Activated CD4-positive, alpha-beta memory T cell treated with anti-CD3 and anti-CD28 coated beads, Interleukin-2, amount 10 ng/mL, durations not matched to agents 7 days and 5 days (primary cell): Measurements from ENCODE around the gene SEC61A1. TPM values are rescaled to one million over a fixed set of nuclear protein-coding genes. Genes with fewer than 3 reads are reported as not detected.

Experiments
- CTCF ChIA-PET: fragments of 350-600 bp; sonication (Branson Sonifier 250); formaldehyde crosslinking; loops from one replicate; lab custom pipeline; 2021; ENCODE audit warnings: antibody characterized with exemption, inconsistent platforms; lab: Charles Lee
- POLR2A ChIA-PET: fragments of 350-600 bp; sonication (Branson Sonifier 250); formaldehyde crosslinking; loops from one replicate; lab custom pipeline; 2021; ENCODE audit warnings: antibody characterized with exemption; lab: Charles Lee
- DNase-seq: peaks from one replicate; pipeline ENCODE4 v3.0.0-alpha.2; 2020
- H3K27ac Mint-ChIP-seq: one replicate; pipeline ENCODE4 v1.8.0; 2021; ENCODE audit warnings: mild to moderate bottlenecking, mixed read lengths
- H3K27me3 Mint-ChIP-seq: one replicate; pipeline ENCODE4 v1.8.0; 2021; ENCODE audit warnings: mixed read lengths
- H3K36me3 Mint-ChIP-seq: one replicate; pipeline ENCODE4 v1.8.0; 2021; ENCODE audit warnings: low read depth, mixed read lengths
- H3K4me1 Mint-ChIP-seq: one replicate; pipeline ENCODE4 v1.8.0; 2021; ENCODE audit warnings: mixed read lengths
- H3K4me3 Mint-ChIP-seq: one replicate; pipeline ENCODE4 v1.8.0; 2021; ENCODE audit warnings: mild to moderate bottlenecking, mixed read lengths
- H3K9me3 Mint-ChIP-seq: one replicate; pipeline ENCODE4 v1.8.0; 2021; ENCODE audit warnings: mixed read lengths
- total RNA-seq, 2 experiments: library from RNA; stranded (reverse); gene quantifications; one replicate each; pipeline ENCODE4 v1.2.3, GENCODE V29; 2021

Gene SEC61A1
- total RNA-seq, 2 experiments from 2014 or later = 194 to 203 TPM

- Mint-ChIP-seq H3K9me3 (no peaks in the 10 kb centered on the region), H3K4me1 (peaks cover 6% of the 10 kb centered on the region), H3K27ac (no peak overlapping the region), H3K36me3 (peaks cover 89% of the 10 kb centered on the region), H3K4me3 (no peak overlapping the region), H3K27me3 (no peaks in the 10 kb centered on the region)
- DNase-seq = no peak
- CTCF ChIA-PET = interaction anchor here (1.1 kb wide), 1 partner anchor 10 kb away, joined by 4 read pairs; no protein-coding TSS in a partner anchor
- POLR2A ChIA-PET = interaction anchor here (5.6 kb wide), 1 partner anchor 9 kb away, joined by 32 read pairs; the partner anchor contains the start of gene SEC61A1
Observed at GRCh38 chr3:128063865-128064264, 11.6 kb downstream of the SEC61A1 start.

- H3K4me3 Mint-ChIP-seq = no peak overlapping the region
- no peaks in the 10 kb centered on the region for H3K27me3 Mint-ChIP-seq
- peaks cover 4% of the 10 kb centered on the region for H3K4me1 Mint-ChIP-seq
- no peak for DNase-seq
- CTCF ChIA-PET = interaction anchor here (0.6 to 1.5 kb wide), 6 partner anchors 9 to 144 kb away, joined by 3 to 4 read pairs (median 3); no protein-coding TSS in a partner anchor
- H3K36me3 Mint-ChIP-seq = peaks cover 89% of the 10 kb centered on the region
- no peak overlapping the region for H3K27ac Mint-ChIP-seq
- POLR2A ChIA-PET = interaction anchor here (5.6 kb wide), 1 partner anchor 10 kb away, joined by 32 read pairs; the partner anchor contains the start of gene SEC61A1
- H3K9me3 Mint-ChIP-seq = no peaks in the 10 kb centered on the region
Observed at GRCh38 chr3:128064962-128065361, 12.7 kb downstream of the SEC61A1 start.

DNA sequence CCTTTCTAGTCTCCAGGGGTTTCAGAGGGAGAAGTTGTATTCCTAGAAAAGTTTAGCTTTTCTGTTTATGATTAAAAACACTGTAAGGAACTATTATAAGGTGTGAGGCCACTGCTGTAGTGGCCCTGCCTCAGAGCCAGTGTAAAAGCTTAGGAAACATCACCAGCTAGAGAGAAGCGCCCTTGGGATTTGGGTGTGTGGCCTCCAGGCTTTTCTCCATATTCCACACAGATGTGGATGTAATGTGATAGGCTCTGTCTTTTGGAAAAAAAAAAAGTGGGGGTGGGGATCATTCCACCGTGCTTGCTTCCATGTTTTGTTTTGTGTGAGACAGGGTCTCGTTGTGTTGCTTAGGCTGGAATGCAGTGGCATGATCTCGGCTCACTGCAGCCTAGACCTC is 13.9 kb downstream of the SEC61A1 start:
- H3K27ac Mint-ChIP-seq = no peak overlapping the region
- H3K4me3 Mint-ChIP-seq = no peak overlapping the region
- CTCF ChIA-PET = interaction anchor here (1.0 to 1.5 kb wide), 4 partner anchors 8 to 67 kb away, joined by 3 to 4 read pairs (median 3); no protein-coding TSS in a partner anchor
- H3K4me1 Mint-ChIP-seq = peaks cover 4% of the 10 kb centered on the region
- no peak for DNase-seq
- no peaks in the 10 kb centered on the region for H3K9me3 Mint-ChIP-seq
- H3K36me3 Mint-ChIP-seq = peaks cover 87% of the 10 kb centered on the region
- POLR2A ChIA-PET = interaction anchor here (5.6 kb wide), 1 partner anchor 11 kb away, joined by 32 read pairs; the partner anchor contains the start of gene SEC61A1
- H3K27me3 Mint-ChIP-seq = no peaks in the 10 kb centered on the region

GRCh38 chr3:128066676-128067075 is 14.4 kb downstream of the SEC61A1 start:
- peaks cover 81% of the 10 kb centered on the region for H3K36me3 Mint-ChIP-seq
- ChIA-PET CTCF (interaction anchor here (1.3 to 3.9 kb wide), 3 partner anchors 9 to 29 kb away, joined by 3 to 12 read pairs (median 3); no protein-coding TSS in a partner anchor), POLR2A (interaction anchor here (5.6 kb wide), 1 partner anchor 12 kb away, joined by 32 read pairs; the partner anchor contains the start of gene SEC61A1)
- H3K27me3 Mint-ChIP-seq = no peaks in the 10 kb centered on the region
- no peak for DNase-seq
- H3K4me1 Mint-ChIP-seq = peaks cover 2% of the 10 kb centered on the region
- H3K4me3 Mint-ChIP-seq = no peak overlapping the region
- no peak overlapping the region for H3K27ac Mint-ChIP-seq
- H3K9me3 Mint-ChIP-seq = no peaks in the 10 kb centered on the region

DNA sequence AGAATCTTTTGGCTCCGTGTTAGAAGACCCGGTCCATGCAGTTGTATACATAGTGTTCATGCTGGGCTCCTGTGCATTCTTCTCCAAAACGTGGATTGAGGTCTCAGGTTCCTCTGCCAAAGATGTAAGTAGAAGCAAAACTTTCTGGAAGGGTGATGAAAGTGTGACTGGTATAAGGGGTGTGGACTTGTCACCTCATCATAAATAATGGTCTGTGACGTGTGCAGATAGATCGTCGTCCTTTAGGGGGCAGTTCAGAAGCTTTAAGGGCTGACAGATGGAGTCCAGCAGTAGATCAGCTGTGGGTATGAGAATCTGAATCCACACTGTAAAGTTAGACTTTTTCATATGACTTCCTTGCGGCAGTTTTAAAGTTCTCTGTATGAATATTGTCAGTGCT is 15.3 kb downstream of the SEC61A1 start:
- peaks cover 73% of the 10 kb centered on the region for H3K36me3 Mint-ChIP-seq
- no peak overlapping the region for H3K27ac Mint-ChIP-seq
- ChIA-PET CTCF (interaction anchor here (1.3 to 3.9 kb wide), 3 partner anchors 11 to 66 kb away, joined by 3 to 12 read pairs (median 5); no protein-coding TSS in a partner anchor), POLR2A (interaction anchor here (1.2 kb wide), 1 partner anchor 46 kb away, joined by 3 read pairs; no protein-coding TSS in a partner anchor)
- H3K9me3 Mint-ChIP-seq = no peaks in the 10 kb centered on the region
- H3K4me3 Mint-ChIP-seq = no peak overlapping the region
- no peaks in the 10 kb centered on the region for H3K4me1 Mint-ChIP-seq
- H3K27me3 Mint-ChIP-seq = no peaks in the 10 kb centered on the region
- no peak for DNase-seq

- peaks cover 66% of the 10 kb centered on the region for H3K36me3 Mint-ChIP-seq
- DNase-seq = no peak
- ChIA-PET CTCF (interaction anchor here (1.7 to 3.9 kb wide), 2 partner anchors 12 to 65 kb away, joined by 5 to 12 read pairs; no protein-coding TSS in a partner anchor), POLR2A (interaction anchor here (1.2 to 1.4 kb wide), 2 partner anchors 45 to 55 kb away, joined by 3 read pairs; partner anchors contain the start of gene RUVBL1)
- no peaks in the 10 kb centered on the region for H3K9me3 Mint-ChIP-seq
- no peak overlapping the region for H3K4me3 Mint-ChIP-seq
- no peak overlapping the region for H3K27ac Mint-ChIP-seq
- no peaks in the 10 kb centered on the region for H3K4me1 Mint-ChIP-seq
- no peaks in the 10 kb centered on the region for H3K27me3 Mint-ChIP-seq
Observed at GRCh38 chr3:128068156-128068620, 16.0 kb downstream of the SEC61A1 start.

- Mint-ChIP-seq H3K36me3 (peaks cover 60% of the 10 kb centered on the region), H3K4me3 (no peak overlapping the region), H3K27me3 (no peaks in the 10 kb centered on the region), H3K27ac (no peak overlapping the region), H3K4me1 (no peaks in the 10 kb centered on the region), H3K9me3 (no peaks in the 10 kb centered on the region)
- POLR2A ChIA-PET = interaction anchor here (1.4 to 1.6 kb wide), 2 partner anchors 16 to 54 kb away, joined by 3 to 5 read pairs; partner anchors contain the start of gene RUVBL1
- DNase-seq = no peak
- CTCF ChIA-PET = interaction anchor here (1.2 to 3.9 kb wide), 3 partner anchors 13 to 64 kb away, joined by 3 to 12 read pairs (median 5); no protein-coding TSS in a partner anchor
Observed at GRCh38 chr3:128069271-128069670, 17.0 kb downstream of the SEC61A1 start.

GRCh38 chr3:128070898-128071591 is 18.8 kb downstream of the SEC61A1 start:
- ChIA-PET POLR2A (interaction anchor here (1.1 to 1.3 kb wide), 2 partner anchors 15 to 17 kb away, joined by 3 to 4 read pairs; no protein-coding TSS in a partner anchor), CTCF (interaction anchor here (0.8 to 1.4 kb wide), 3 partner anchors 9 to 62 kb away, joined by 3 to 4 read pairs (median 3); no protein-coding TSS in a partner anchor)
- Mint-ChIP-seq H3K27ac (no peak overlapping the region), H3K36me3 (peaks cover 49% of the 10 kb centered on the region), H3K27me3 (no peaks in the 10 kb centered on the region), H3K4me1 (peaks cover 11% of the 10 kb centered on the region), H3K4me3 (no peak overlapping the region), H3K9me3 (no peaks in the 10 kb centered on the region)
- DNase-seq = no peak

- Mint-ChIP-seq H3K27ac (no peak overlapping the region), H3K36me3 (peaks cover 40% of the 10 kb centered on the region), H3K27me3 (no peaks in the 10 kb centered on the region), H3K4me1 (peaks cover 17% of the 10 kb centered on the region), H3K4me3 (no peak overlapping the region), H3K9me3 (no peaks in the 10 kb centered on the region)
- CTCF ChIA-PET = interaction anchor here (1.4 kb wide), 1 partner anchor 62 kb away, joined by 4 read pairs; no protein-coding TSS in a partner anchor
- POLR2A ChIA-PET = interaction anchor here (1.3 kb wide), 1 partner anchor 18 kb away, joined by 4 read pairs; no protein-coding TSS in a partner anchor
- no peak for DNase-seq
Observed at GRCh38 chr3:128071771-128072453, 19.7 kb downstream of the SEC61A1 start.

- Mint-ChIP-seq H3K9me3 (no peaks in the 10 kb centered on the region), H3K36me3 (peaks cover 33% of the 10 kb centered on the region), H3K4me3 (no peak overlapping the region), H3K27me3 (no peaks in the 10 kb centered on the region), H3K4me1 (peaks cover 17% of the 10 kb centered on the region), H3K27ac (no peak overlapping the region)
- POLR2A ChIA-PET = interaction anchor here (1.0 to 2.1 kb wide), 3 partner anchors 17 to 297 kb away, joined by 3 to 9 read pairs (median 4); no protein-coding TSS in a partner anchor
- CTCF ChIA-PET = interaction anchor here (2.0 kb wide), 1 partner anchor 84 kb away, joined by 5 read pairs; no protein-coding TSS in a partner anchor
- no peak for DNase-seq
Observed at GRCh38 chr3:128072454-128073184, 20.4 kb downstream of the SEC61A1 start.

GRCh38 chr3:128073185-128073725 is 21.0 kb downstream of the SEC61A1 start:
- ChIA-PET CTCF (interaction anchor here (0.7 to 2.0 kb wide), 5 partner anchors 9 to 84 kb away, joined by 3 to 9 read pairs (median 5); partner anchors contain the start of gene SEC61A1), POLR2A (interaction anchor here (1.0 to 2.1 kb wide), 2 partner anchors 17 to 296 kb away, joined by 3 to 9 read pairs; no protein-coding TSS in a partner anchor)
- H3K9me3 Mint-ChIP-seq = no peaks in the 10 kb centered on the region
- H3K4me1 Mint-ChIP-seq = peaks cover 17% of the 10 kb centered on the region
- DNase-seq = no peak
- H3K4me3 Mint-ChIP-seq = no peak overlapping the region
- peaks cover 27% of the 10 kb centered on the region for H3K36me3 Mint-ChIP-seq
- H3K27ac Mint-ChIP-seq = no peak overlapping the region
- H3K27me3 Mint-ChIP-seq = no peaks in the 10 kb centered on the region
